ENCODE measurements around the gene SCUBE2. TPM values are rescaled to one million over a fixed set of nuclear protein-coding genes. Genes with fewer than 3 reads are reported as not detected.
"Not testable (repeated sequence)": the region's sequence is repeated elsewhere in the genome, so short reads cannot be mapped to it uniquely, and the experiment has no call there.

SCUBE2 gene
- total RNA-seq, 1 donor: 0.54 TPM

DNA sequence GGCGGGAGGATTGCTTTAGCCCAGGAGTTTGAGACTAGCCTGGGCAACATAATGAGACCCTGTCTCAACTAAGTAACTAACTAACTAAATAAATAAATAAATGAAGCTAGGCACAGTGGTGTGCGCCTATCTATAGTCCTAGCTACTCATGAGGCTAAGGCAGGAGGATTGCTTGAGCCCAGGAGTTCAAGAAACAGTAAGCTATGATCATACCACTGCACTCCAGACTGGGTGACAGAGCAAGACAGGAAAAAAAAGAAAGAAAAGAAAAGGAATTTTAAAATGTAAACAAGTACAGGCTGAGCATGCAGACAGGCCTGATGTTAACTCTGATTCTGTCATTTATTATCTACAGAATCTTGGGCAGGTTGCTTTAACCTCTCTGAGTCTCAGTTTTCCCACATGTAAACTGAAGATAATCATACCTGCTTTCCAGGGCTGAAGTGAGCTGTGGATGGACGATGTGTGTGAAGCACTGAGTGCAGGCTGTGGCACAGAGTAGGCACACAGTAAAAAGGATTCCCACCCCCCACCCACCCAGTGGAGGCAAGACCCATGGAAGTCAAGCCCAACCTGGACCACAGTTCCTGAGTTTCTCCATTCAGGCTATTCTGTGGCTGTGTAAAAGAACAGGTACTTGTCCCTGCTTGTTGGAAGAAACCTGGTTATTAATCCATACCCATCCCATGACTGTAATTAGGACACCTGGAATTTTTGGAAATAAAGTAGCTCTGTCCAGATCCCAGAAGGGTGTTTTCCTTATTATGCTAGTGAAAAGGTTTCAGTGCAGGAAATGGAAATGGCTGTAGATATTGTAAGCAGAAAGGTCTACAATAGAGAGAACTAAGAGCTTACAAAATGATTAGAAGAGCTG, 18.7 kb upstream of the SCUBE2 start:
- TF ChIP-seq, protein P1, sequence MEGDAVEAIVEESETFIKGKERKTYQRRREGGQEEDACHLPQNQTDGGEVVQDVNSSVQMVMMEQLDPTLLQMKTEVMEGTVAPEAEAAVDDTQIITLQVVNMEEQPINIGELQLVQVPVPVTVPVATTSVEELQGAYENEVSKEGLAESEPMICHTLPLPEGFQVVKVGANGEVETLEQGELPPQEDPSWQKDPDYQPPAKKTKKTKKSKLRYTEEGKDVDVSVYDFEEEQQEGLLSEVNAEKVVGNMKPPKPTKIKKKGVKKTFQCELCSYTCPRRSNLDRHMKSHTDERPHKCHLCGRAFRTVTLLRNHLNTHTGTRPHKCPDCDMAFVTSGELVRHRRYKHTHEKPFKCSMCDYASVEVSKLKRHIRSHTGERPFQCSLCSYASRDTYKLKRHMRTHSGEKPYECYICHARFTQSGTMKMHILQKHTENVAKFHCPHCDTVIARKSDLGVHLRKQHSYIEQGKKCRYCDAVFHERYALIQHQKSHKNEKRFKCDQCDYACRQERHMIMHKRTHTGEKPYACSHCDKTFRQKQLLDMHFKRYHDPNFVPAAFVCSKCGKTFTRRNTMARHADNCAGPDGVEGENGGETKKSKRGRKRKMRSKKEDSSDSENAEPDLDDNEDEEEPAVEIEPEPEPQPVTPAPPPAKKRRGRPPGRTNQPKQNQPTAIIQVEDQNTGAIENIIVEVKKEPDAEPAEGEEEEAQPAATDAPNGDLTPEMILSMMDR (IDR thresholded peaks at IDR 0.05; ENCODE audit: insufficient read depth, low read length): no peak
- H3K4me3 ChIP-seq (ENCODE audit: low read depth, low read length): no peak overlapping the region
- no peak for DNase-seq (ENCODE audit: low read depth)

DNA sequence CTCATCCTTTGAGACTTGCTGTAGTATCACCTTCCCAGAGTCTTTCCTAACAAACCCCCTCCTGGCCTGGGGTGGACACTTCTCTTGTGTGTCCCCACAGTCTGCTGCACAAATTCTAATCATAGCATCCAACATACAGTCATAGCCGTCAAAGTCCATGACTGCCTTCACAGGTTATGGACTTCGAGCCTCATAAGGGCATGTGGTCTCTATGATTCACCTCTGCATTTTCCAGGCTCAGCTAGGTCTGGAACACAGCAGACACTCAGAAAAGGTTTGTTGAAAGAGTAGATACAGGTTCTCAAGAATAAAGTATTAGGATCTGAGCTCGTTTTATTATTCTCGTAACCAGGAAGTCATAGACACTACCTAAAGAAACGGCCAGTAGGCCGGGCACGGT, 13.2 kb upstream of the SCUBE2 start:
- TF ChIP-seq, protein P1 (IDR thresholded peaks at IDR 0.05; ENCODE audit: insufficient read depth, low read length): no peak
- H3K4me3 ChIP-seq (ENCODE audit: low read depth, low read length): no peak overlapping the region
- no peak for DNase-seq (ENCODE audit: low read depth)

DNA sequence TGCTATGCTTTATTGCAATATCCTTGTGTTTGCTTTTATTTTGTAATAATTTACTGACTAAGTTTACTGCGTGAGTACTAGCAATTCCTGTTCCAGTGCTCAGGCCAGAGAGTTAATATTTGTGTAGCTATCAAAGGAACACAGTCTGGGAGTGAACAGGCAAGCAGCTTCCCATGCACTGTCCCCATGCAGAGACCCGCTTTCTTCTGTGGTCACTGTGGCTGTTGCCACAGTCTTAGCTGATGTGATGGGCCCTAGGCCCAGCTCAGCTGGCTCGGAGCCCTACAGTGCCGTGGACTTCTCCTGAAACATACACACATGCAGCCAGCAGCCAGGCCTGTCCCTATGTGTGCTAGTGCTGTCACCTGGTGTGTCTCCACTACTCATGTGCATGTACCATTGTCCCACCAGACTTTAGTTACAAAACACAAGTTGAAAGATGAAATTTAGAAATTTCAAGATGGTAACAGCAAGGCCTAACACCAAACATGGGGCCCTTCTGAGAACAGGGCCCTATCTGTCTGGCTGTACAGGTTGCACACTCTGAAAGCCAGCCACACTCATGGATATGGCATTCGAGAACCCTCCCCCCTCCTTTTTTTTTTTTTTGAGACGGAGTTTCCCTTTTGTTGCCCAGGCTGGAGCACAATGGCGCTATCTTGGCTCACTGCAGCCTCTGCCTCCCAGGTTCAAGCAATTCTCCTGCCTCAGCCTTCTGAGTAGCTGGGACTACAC, 12.3 kb upstream of the SCUBE2 start:
- TF ChIP-seq, protein P1 (IDR thresholded peaks at IDR 0.05; ENCODE audit: insufficient read depth, low read length): no peak
- no peak for DNase-seq (ENCODE audit: low read depth)
- no peak overlapping the region for H3K4me3 ChIP-seq (ENCODE audit: low read depth, low read length)

DNA sequence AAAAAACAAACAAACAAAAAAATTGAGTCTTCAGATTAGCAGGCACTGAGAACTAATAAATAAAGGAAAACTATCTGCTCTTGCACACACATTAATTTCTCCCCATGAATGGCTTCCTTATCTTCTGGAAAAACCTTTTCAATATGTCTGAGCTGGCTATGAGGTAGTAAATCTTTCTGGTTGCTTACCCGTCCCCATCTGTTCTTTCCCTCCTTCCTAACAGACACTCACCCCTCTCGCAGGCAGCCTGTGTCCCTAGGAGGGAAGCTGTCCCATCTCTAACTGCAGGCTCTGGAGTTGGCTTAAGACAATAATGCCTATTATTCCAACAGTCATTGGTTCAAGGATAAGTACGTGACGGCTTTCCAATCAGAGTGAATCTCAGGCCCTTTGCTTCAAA, 8.2 kb upstream of the SCUBE2 start:
- DNase-seq (ENCODE audit: low read depth): no peak
- TF ChIP-seq, protein P1 (IDR thresholded peaks at IDR 0.05; ENCODE audit: insufficient read depth, low read length): no peak
- no peak overlapping the region for H3K4me3 ChIP-seq (ENCODE audit: low read depth, low read length)

DNA sequence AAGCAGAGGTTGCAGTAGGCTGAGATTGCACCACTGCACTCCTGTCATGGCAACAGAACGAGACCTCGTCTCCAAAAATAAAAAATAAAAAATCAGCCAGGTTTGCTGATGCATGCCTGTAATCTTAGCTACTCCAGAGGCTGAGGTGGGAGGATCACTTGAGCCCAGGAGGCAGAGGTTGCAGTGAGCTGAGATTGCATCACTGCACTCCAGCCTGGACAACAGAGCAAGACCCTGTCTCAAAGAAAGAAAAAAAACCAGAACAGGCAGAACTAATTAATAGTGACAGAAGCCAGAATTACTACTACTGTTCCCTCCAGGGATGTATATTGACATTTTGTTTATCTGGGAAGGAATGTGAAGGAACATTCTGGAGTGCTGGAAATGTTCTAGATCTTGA, 7.1 kb upstream of the SCUBE2 start:
- not testable (repeated sequence) for DNase-seq (ENCODE audit: low read depth); H3K4me3 ChIP-seq (ENCODE audit: low read depth, low read length)

DNA sequence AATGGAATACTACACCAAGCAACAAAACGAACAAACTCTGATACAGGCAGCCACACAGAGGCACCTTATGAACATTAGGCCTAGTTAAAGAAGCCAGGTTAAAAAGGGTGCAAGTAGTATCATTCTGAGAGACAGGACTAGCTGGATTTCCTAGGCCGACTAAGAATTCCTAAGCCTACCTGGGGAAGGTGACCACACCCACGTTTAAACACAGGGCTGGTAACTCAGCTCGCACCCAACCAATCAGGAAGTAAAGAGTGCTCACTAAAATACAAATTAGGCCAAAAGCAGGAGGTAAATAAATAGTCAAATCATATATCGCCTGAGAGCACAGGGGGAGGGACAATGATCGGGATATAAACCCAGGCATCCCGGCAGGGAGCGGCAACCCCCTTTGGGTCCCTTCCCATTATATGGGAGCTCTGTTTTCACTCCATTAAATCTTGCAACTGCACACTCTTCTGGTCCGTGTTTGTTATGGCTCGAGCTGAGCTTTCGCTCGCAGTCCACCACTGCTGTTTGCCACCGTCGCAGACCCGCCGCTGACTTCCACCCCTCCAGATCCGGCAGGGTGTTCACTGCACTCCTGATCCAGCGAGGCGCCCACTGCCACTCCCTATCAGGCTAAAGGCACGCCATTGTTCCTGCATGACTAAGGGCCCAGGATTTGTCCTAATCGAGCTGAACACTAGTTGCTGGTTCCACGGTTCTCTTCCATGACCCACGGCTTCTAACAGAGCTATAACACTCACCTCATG, 6.0 kb upstream of the SCUBE2 start:
- DNase-seq (ENCODE audit: low read depth): not testable (repeated sequence)

DNA sequence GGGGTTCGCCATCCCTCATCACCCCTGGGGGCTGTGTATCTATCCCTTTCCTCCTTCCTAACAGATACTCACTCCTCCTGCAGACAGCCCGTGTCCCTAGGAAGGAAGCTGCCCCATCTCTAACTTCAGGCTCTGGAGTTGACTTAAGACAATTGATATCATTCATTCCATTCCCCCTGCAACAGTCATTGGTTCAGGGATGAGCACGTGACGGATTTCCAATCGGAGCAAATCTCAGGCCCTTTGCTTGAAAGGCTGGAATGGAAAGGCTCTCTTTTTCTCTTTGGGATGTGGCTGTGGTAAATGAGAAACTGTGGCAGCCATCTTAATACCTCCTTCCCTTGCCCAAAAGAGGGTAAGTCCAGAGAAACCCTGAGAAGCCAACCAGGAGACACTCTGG, 5.0 kb upstream of the SCUBE2 start:
- no peak overlapping the region for H3K4me3 ChIP-seq (ENCODE audit: low read depth, low read length)
- no peak for DNase-seq (ENCODE audit: low read depth)
- TF ChIP-seq, protein P1 (IDR thresholded peaks at IDR 0.05; ENCODE audit: insufficient read depth, low read length): no peak

More for the DNA sequence above, 6.0 kb upstream of the SCUBE2 start:
- not testable (repeated sequence) for H3K4me3 ChIP-seq (ENCODE audit: low read depth, low read length)
